Dermis microvascular lymphatic vessel endothelial cell (primary cell): ENCODE results near the gene PBX1. TPM values are rescaled to one million over a fixed set of nuclear protein-coding genes. Genes with fewer than 3 reads are reported as not detected.

Experiments used
- DNase-seq, 2 donors: peaks; one replicate each; pipeline versions ENCODE4 v3.0.0 to v3.0.0-alpha.2; 2010; ENCODE audit warnings: low read depth in 2 of 2
- total RNA-seq: library from RNA; depleted of rRNA; stranded (reverse); fragments of >200 nt; gene quantifications from 2 replicates; pipeline ENCODE4 v1.2.1, GENCODE V29; 2014

The PBX1 gene
- total RNA-seq, 1 donor from 2014 or later, result 0.39 TPM

- no peak for DNase-seq
Observed at GRCh38 chr1:164864161-164864560, 305.2 kb downstream of the PBX1 start.

DNA sequence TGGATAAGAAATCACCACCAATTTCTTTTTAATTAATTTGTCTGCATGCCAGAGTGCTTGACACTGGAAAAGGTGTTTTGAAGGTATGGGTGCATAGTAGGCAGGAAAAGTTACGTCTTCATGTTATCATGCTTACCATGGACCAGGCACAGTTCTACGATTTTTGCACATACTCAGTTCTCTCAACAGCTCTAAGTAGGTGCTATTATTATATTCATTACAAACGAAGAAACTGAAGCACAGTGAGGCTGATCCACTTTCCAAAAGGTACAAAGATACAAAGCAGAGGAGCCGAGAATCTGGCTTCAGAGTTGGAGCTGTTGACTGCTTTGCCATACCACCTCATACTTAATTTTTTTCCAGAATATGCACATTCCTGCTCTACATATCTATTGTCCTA is 306.4 kb downstream of the PBX1 start:
- DNase-seq, result no peak

GRCh38 chr1:164867590-164867989 is 308.6 kb downstream of the PBX1 start:
- no peak for DNase-seq

DNA sequence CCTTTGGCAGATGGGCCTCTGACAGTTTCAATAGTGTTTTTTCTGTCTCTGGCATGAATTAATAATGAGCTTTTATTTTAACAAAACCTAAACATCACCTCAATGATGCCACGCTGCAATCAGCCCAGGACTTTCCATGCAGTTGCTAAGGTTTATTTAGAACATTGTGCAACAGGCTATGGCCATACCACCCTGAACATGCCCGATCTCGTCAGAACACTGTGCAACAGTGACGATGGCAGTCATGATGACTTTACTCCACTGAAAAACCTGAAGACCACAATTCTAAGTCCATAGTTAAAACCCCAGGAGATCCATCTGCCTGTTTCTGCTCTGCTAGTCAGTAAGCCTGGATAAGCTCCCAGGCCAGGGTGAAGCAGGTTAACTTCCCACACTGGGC is 310.0 kb downstream of the PBX1 start:
- no peak for DNase-seq

DNA sequence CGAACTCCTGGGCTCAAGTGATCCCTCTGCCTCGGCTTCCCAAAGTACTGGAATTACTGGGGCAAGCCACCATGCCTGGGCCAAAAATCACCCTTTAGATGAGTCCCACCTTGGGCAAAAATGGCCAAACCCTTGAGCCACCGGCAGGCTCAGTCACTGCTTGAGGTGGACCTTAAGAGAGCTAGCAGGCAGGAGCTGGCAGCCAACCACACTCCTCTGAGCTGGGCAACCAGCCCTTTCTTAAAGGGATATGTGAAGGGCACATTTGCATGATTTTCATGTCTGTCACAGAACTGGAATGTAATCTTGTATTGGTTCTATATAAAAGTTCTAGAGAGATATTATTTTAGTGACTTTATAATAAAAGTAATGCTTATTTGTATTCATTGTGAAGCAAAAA is 316.5 kb downstream of the PBX1 start:
- no peak for DNase-seq

- no peak for DNase-seq
Observed at GRCh38 chr1:164876398-164877116, 317.6 kb downstream of the PBX1 start.

- no peak for DNase-seq
Observed at GRCh38 chr1:164880199-164880598, 321.2 kb downstream of the PBX1 start.

GRCh38 chr1:164880644-164881043 is 321.7 kb downstream of the PBX1 start:
- DNase-seq, result no peak

DNA sequence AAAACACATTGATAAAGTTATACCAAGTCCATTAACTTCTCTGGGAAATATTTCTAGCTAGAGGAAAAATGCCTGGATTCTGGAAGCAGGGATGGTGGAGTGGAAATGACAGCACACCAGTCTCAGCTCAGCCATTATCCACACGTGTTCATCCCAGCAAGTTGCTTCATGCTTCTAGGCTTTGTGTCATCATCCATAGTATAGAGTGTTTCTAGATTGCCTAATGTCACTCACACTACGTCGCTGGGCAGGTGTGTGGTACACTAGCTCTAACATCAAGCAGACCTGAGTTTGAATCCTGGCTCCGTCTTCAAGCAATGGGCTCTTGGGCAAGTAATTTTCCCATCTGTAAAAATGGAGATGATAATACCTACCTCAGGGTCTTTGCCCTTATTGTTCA is 326.3 kb downstream of the PBX1 start:
- no peak for DNase-seq

DNA sequence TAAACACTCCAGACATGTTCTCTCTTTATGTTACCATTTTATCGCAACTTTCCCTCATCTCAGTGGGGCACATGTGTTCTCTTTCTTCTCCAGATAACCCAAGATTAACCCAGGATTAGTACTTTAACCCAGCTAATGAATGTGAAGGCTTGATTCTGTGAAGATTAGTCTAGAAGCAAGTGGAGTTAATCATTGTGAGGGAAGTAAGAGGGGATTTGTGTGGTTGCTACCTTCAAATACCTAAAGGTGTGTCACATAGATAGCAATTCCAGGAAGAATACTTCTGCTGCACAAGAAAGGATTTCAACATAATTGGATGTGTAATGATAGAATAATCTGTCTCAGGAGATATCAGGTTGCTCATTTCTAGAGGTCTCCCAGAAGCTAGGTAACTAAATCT is 327.1 kb downstream of the PBX1 start:
- no peak for DNase-seq

DNA sequence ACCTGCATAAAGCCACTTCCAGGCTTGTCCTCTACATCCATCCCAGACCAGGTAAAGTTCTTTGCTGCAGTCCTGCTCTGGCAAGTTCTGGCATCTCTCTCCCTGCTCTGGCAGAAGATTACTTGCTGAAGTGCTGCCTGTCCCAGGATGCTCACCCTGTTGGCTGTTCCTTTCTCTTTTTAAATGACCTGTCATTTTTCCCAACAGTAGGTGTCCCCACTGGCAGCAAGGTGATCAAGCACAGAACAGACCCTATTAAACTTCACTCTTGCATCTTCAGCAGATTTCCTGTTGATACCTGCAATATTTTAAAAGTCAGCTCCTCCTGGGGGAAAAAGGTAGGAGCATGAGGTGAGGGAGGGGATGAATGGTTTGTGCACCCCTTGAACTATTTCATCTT is 332.6 kb downstream of the PBX1 start:
- no peak for DNase-seq

DNA sequence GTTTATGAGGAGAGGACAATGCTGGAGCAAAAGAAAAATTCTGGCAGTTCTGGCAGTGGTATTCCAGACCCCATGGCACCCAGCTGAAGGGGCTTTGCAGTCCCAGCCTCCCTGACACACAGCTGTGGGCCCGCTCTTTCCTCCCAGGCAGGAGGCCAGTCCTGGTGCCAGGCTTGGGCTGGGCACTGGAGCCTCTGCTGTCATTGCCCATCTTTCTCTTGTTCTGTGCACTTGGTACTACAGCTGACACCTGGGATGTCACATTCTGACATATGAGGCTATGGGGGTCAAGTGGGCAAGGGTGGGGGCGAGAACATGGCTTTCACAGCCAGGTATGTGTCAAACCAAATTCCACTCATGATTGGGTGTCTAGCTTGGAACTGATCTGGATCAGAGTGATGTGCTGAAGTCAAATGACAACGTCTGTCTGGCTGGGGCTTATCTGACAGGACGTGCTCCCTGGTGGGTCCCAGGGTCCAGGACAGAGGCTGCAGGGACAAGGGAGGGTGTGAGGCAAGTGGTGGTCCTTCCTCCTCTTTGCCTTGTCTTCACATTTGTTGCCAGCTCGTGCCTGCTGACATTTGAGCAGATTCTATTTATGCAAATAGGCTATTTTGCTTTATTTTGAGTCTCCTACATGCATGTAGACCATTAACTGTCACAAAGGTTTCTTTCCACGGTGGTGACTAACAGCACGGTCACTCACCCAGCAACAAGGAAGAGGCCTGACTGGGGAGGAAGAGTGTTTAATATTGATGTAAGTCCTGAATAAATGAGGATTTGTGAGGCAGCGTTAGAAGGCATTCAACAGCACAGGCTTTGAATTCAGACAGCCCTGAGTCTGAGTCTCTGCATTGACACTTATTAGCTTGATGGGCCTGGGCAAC is 336.3 kb downstream of the PBX1 start:
- DNase-seq, result no peak

- no peak for DNase-seq
Observed at GRCh38 chr1:164901031-164901430, 342.0 kb downstream of the PBX1 start.
